NCI-H82 treated with DMSO at 0.1 percent for 48 hours (cell line): Measurements from ENCODE around the gene NRIP3.

Source experiments
- DNase-seq: peaks from one replicate; lab custom pipeline; 2025; ENCODE audit not compliant: unreplicated experiment; lab: John Stamatoyannopoulos, UW

Gene NRIP3

DNA sequence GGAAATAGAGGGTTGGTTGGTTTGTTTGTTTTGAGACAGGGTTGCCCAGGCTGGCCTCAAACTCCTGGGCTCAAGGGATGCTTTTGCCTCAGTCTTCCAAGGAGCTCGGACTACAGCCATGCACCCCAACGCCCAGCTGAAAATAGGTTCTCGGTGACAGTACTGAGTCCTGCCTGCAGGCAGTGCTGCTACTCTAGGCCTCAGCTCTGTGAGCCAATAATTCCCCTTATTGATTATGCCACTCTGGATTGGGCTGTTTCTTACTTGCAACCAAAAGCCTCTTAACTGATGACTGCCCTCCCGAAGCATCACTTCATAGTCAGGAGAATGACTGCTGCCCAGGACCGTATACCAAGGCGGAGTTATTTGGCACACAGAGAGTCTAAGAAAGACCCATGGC is 69.9 kb downstream of the NRIP3 start:
- DNase-seq = no peak

DNA sequence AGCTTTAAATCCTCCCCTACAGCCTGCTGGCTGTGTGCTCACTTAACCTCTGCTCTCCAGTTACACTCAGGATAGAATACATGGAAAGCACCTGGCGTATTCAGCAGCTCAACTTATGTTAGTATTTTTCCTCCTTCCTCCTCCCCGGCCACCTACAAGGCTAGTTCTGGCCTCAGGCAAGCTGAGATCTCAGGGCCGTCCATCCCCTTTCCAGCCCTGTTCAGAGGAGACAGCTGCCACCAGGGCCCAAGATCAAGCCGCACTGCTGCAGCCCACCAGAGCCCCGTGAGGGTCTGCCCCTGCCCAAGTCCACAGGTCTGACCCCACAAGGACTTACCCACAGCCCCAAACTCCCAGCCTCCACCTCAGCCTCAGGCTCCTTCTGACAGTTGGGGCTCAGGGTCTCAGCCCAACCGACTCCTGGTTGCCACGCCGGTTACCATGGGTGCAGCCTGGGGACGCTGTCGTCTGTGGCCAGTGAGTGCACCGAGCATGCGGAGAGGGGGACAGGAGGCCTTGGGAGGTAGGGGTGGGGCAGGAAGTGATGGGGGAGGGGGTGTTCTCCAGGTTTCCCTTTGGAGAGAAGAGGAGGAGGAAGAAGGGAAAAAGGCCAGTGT is 71.1 kb downstream of the NRIP3 start, which contains the start of gene C11orf16:
C11orf16 (minus strand) TSS at position 384 of the 617 bp plus-strand sequence. CDS start 639 bp downstream, outside the sequence.
- DNase-seq = no peak
